Hematopoietic multipotent progenitor cell treated with erythropoietin and hydrocortisone succinate and interleukin-3 and kit ligand, for 8 days (in vitro differentiated cells): Measurements from ENCODE around the gene LFNG.

Experiments used
- DNase-seq: peaks from one replicate; pipeline ENCODE4 v3.0.0-alpha.2; 2015

LFNG gene

DNA sequence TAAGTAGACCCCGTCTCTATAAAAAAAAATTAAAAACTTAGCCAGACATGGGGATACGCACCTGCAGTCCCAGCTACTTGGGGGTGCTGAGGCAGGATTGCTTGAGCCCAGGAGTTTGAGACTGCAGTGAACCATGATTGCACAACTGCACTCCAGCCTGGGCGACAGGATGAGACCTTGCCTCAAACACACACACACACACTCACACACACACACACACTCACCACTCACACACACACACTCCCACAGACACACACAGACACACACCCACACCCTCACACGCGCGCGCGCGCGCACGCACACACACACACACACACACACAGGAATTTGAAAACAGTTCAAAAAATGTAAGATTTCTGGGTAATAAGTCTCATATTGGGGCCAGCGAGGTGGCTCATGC, 34.7 kb upstream of the LFNG start:
- no peak for DNase-seq

DNA sequence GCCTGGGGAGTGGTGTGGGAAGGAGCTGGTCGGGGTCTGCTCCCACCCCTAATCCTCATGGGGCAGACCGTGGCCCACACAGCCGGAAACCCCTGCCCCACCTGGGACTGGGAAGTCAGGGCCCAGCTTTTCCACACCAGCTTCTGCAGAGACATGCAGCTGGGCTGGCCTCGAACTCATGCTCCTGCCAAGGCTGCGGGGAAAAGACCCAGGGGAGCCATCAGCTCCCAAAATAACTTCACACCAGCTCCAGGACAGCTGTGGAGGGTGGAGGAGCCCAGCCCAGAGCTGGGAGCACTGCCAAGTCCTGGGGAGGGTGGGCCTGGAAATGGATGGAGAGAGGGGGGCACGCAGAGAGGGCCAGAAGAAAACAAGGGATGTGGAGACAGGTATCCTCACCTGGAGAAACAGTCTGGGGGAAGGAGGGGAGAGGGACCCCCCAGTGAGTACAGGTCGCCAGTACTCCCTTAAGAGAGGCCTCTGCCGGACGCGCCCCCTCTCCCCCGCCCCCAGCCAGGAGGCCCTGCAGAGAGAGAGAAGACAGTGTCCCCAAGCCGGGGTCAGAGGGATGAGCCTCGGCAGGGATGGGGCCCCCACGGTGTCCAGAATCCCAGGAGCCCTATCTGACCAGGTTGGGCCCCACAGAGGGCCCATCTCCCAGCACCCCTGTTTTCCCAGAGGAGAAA, 31.8 kb upstream of the LFNG start:
- DNase-seq = no peak

DNA sequence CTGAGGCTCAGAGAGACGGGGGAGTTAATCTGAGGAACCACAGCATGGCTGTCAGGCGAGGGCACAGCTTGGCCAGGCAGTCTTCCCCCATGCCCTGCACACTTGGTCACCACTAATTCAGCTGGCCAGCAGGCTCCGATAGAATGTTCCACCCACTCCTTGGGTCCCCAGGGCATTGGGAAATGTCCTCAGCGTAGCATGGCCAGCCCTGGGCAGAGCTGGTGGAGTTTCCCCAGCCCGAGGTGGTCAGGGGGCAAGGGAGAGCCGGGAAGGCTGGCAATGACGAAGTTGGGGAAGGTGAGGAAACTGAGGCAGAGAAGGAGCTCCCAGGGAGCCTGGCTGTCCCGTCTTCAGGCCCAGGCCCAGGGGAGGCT, 31.3 kb upstream of the LFNG start:
- DNase-seq = no peak

DNA sequence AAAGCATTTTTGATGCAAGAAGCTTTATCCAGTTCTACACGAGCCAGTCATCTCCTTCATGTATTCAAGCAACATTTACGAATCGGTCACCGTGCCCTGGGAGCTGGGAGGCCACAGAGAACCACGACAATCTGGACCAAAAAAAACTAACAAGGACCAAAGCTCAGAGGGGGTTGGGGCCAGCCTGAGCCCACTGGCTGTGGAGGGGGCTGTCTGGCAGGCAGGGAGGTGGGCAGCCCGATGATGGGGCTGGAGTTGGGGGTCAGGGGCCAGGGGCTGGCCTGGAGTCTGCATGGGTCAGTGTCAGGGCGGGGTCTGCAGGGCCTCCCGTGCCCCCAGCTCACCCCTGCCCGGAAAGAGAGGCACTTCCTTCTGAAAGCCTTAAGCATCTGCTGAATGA, 30.9 kb upstream of the LFNG start:
- no peak for DNase-seq

DNA sequence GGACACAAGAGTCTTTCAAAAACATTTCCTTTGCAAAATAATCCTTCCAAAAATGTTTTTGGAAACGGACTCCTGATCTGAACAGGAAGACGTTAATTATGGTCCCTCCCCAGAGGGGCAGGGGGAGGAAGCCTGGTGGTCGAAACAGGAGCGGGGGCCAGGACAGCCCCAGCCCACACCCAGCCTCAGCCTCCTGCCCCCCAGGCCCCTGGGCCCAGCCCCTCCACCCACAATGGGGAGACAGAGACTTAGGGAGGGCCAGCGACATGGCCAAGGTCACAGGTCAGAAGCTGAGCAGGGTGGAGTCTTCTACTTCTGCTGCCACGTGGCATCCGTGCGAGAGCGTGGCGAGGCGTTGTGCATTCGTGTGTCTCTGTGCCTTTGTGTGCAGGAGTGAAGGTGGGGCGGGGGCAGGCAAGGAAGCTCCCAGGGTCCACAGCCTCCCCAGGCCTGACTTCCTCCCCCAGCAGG, 29.4 kb upstream of the LFNG start:
- DNase-seq = no peak

DNA sequence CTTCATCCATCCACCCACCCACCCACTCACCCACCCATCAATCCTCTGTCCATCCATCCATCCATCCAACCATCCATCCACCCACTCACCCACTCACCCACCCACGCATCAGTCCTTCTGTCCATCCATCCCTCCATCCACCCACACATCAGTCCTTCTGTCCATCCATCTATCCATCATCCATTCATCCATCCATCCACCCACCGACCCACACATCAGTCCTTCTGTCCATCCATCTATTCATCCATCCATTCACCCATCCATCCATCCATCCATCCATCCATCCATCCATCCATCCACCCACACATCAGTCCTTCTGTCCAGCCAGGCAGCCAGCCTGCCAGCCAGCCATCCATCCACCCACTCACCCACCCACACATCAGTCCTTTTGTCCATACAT, 27.5 kb upstream of the LFNG start:
- no peak for DNase-seq

DNA sequence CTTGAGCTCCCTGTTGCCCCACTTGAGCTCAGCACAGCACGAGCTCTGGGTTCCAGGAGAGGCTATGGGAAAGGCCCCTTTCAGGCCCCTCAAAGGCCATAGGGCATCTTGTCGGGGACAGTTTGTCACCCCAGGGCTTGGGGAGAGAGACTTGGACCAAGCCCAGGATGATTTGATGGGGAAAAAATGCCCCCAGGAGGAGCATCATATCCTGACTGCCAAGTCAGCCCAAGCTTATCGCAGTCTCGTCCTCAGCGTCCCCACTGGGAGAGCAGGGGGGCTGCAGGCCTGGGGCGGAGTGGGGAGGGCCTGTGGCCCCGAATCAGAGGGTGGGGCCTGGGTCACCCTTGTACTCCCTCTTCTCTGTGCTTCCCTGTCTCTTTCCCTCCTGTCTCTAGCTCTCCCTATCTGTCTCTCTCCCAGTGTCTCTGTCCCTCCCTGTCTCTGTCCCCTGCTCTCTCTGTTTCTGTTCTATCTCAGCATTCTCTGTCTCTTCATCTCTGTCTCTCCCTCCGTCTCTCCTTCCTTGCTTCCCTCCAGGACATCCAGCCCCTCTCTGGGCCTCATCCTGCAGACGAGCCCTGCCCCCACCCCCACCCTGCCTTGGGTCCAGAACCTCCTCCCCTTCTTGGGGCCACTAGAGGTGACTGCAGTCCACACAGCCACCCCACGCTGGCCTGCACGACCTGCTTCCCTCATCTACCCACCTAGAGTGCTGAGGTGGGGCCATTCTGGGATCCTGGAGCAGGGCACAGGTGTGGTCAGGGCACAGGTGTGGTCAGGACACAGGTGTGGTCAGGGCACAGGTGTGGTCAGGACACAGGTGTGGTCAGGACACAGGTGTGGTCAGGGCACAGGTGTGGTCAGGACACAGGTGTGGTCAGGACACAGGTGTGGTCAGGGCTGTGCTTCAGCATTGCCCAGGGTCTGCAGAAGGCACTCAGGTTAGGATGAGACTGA, 26.1 kb upstream of the LFNG start:
- DNase-seq = no peak

DNA sequence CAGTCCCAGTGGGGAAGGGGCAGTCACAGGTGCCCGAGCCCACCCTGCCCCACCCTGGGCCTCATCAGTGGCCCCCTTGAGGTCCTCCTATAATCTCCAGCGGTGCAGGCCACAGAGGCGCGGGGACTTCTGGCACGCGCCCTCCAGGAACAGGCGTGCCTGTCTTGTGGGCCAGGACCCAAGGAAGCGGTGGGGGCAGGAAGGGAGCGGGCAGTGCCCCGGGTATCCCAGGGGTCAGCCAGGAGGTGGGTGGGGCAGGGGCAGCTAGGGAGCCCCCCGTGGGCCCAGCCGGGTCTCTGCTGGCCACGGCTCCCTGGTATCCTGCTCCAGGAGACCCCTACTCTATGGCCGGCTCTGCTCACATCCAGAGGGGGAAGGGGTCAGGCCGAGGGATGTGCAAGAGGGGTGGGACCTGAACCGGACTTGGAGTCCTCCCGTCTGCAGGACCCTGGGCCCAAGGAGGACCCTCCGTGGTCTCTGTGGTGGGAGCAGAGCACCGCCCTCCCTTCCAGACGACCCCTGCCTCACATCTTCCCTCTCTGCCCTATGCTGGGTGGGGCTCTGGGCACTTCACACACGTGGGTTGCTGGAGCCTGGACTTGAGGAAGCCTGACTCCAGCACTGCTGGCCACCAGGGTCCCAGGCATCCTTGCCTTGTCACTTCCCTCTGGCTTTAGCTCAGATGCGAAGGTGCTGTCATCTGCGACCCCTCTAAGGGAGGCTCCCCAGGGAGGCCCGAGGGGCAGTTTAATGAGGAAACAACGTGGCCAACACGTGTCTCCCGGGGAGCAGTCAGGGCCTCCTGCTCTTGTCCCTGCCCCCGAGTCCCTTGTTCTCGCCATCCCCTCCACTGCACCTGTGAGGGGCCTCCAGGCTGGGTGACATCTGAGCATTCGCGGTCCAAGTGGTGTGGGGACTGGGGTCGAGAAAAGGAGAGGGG, 25.1 kb upstream of the LFNG start:
- DNase-seq = no peak

DNA sequence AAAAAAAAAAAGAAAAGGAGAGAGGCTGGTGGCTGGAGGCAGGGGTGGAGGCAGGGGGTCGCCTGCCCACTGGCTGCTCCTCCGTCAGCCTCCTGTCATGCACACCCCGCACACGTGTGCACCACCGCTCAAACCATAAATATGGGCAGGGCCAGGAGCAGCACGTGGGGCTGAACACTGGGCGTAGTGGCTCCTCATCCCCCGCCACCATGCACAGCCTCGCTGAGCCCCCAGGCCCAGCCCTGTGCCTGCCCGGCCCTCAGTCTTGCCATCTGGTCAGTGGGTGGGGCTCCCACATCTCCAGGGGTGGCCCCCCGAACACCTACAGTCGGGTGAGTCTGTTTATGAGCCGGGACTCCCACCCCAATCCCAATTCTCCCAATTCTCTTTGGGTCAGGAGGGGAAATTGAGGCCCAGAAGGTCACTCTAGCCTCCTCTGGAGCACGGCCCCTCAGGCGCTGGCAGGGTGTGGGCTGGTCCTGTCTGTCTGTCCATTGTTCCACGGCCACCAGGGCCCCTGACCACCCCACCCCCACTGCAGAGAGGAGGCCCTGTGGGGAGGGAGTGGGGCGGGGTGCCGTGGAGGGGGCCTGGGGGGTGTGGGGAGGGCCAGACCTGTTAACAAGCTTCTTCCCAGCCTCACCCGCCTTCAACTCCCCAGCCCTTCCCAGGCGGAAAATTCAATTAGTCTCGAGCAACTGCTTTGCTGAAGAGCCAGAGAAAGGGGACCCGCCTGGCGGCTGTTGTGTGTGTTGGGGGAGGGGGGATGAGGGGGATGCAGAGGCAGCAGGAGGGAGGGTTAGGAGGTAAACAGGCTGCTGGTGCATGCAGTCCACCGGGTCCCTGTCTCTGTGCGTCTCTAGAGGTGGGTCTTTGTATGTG, 23.9 kb upstream of the LFNG start:
- no peak for DNase-seq

DNA sequence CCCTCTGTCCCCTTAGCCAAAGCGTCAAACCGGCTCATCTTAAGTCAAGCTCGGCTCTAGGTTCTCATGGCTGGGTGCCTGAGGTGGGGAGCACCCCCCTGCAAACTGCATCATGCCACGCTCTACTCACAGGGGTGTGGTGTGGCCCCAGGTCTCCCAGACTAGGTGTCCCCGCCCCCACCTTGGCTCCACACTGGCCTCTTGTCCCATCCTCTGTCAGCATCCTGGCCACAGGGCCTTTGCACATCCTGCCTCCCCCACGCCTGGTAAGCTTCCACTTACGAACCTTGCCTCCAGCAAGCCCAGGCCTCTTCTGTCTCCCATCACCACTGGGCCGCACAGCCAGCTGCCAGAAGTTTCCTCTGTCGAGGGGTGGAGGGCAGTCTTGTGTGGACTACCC, 23.2 kb upstream of the LFNG start:
- no peak for DNase-seq

DNA sequence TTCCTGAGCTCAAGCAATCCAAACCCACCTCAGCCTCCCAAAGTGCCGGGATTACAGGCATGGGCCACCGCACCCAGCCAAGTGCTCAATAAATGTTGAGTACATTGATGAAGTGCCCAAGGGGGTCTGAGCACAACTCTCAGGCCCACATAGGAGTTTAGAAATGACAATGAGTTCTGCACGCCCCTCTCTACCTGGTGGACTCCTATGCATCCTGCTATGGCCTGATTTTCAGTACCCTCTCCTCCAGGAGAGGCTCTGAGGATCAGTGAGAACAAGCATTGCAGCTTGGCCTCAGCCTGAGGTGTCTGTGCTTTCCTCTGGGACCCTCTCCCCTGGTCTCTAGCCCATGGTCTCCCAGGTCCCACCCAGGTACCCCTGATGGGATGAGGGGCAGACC, 22.5 kb upstream of the LFNG start:
- no peak for DNase-seq

DNA sequence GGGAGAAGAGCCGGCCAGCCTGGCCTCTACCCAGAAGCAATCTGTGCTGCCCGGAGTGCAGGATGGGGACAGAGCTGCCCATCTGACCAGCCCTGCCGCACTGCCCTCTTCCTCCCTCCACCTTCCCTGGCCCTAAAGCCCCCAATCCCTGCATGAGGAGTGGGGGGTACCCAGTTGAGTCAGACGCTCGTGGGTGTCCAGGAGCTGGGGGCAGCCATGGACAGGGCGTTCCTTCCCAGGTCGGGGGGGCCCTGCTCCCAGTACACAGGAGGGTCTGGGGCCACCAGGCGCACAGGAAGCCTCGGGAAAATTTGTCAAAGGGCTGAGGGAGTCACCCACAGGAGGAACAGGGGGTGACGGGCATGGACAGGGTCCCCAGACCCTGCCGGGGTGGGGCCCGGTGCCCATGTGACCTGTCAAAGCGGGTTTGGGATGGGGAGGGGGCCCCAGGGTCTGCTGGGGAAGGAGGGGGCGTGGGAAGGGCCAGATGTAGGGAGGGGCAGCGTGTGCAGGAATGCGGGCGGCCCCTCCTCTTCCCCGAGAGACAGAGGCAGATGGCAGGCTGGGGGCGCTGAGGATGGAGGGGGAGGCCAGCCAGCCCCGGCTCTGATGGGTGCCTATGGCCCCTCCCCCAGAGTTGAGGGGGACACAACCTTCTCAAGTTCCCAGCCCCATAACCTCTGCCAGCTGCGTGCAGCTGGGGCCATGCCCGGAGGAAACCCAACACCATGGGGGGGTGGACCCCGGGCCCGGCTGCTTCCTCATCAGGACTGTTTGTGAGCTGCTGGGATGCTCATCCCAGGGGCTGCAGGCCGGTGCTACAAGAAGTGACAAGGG, 21.9 kb upstream of the LFNG start:
- DNase-seq = no peak

DNA sequence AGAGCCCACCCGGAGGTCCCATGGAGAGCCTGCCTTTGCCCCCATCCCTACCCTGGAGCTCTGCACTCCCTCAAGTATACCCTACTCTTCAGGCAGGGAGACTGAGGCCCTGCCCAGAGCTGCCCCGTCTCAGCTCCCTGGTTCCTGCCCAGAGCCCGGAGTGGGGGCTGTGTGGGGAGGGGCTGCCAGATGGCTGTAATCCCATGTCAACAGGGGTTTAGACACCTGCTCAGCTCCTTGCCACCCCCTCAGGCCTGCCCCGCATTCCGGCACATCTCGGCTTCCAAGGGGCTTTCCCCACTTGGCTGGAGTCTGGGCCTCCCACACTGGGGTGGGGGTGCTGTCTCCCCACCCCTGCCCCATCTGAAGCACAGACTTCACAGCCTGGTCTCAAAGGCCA, 20.9 kb upstream of the LFNG start:
- no peak for DNase-seq

DNA sequence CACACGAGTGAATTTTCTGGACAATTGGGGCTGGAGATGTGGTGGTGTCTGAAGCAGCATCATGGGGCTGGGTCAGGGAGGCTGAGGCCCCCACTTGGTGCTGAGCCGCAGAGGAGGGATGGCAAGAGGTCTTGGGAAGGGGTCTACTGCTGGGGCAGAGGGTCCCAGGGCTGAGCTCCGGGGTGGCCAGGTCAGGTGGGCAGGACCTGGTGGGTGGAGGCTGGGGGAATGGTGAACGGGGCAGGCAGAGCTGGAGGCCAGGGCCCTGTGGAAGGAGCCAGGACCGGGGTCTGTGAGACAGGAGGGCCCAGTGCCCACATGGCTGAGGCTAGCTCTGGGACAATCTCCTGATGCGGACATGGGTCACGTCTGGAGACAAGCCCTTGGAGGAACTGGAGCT, 20.4 kb upstream of the LFNG start:
- DNase-seq = no peak

DNA sequence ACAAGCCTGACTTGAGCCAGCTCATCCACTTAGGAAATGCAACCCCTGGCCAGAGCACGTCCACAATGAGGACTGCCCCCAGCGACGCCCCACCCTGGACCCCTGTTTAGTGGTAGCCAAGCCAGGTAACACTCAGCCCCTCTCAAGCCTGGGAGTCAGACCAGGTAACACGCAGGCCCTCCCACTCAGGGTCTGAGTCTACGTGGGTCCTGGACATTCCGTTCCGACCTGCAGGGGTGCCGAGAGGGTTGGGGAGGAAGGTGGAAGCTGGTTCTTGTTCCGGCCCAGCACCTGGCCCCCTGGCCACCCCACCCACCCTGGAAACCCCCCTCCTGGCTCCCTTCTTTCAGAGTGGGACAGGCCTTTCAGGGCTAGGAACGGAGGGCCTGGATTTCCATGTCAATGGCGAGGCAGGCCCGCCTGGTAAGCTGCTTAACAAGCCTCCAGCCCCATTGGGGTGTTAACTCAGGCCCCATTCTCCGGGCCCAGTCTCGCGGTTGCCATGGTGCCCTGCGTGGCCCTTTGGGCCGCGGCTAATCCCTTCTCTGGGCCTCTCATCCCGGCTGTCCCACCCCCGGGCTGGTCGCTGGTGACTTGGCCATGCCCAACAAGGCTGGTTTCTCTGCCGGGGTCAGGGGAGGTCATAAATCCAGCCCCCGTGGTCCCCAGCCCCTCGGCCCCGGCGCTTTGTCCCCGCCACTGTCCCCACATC, 19.7 kb upstream of the LFNG start:
- DNase-seq = no peak

DNA sequence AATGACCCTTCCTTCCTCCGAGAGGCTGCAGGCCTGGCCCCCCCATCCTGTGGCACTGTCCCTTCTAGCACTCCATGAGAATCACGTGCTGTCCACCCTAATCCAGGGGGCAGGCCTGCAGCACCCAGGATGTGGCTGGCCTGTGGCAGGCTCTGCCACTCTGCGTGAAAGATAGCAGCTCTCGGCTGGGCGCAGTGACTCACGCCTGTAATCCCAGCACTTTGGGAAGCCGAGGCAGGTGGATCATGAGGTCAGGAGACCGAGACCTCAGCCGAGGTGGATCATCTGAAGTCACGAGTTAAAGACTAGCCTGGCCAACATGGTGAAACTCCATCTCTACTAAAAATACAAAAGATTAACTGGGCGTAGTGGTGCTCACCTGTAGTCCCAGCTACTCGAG, 18.9 kb upstream of the LFNG start:
- DNase-seq = no peak

DNA sequence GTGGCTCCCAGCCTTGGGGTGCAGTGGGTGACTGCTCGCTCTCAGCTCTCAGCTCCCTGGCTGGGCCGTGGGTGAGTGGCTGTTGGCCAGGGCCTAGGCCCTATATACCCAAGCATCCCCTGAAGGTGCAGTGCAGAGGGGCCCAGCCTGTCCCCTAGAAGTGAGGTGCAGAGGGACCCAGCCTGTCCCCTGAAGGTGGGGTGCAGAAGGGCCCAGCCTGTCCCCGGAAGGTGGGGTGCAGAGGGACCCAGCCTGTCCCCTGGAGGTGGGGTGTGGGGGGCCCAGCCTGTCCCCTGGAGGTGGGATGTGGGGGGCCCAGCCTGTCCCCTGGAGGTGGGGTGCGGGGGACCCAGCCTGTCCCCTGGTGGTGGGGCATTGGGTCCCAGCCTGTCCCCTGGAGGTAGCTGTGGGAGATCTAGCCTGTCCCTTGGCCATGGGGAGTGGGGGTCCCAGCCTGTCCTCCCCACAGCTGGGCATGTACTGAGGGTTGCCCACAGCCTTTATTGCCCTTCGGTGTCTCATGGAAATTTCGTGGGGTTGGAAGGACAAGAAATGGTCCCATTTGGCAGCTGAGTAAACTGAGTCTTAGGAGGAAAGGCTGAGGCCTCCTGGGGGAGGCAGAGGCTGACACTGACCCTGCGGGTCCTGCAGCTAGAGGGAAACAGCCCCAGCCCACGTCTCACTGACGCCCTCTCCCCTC, 17.5 kb upstream of the LFNG start:
- DNase-seq = no peak

DNA sequence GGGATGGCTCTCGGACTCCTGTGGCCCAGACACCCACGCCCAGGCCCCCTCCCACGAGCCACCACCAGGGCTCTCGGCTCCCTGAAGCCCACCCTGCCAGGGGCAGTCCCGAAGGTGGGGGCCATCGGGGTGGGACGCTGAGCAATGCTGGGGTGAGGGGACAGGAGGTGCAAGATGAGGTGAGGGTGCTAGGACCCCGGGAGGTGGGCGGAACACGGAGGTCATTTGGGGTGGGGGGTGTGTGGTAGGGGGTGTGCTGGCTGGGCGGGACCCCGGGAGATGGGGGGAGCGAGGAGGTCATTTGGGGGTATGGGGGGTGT, 17.0 kb upstream of the LFNG start:
- no peak for DNase-seq

DNA sequence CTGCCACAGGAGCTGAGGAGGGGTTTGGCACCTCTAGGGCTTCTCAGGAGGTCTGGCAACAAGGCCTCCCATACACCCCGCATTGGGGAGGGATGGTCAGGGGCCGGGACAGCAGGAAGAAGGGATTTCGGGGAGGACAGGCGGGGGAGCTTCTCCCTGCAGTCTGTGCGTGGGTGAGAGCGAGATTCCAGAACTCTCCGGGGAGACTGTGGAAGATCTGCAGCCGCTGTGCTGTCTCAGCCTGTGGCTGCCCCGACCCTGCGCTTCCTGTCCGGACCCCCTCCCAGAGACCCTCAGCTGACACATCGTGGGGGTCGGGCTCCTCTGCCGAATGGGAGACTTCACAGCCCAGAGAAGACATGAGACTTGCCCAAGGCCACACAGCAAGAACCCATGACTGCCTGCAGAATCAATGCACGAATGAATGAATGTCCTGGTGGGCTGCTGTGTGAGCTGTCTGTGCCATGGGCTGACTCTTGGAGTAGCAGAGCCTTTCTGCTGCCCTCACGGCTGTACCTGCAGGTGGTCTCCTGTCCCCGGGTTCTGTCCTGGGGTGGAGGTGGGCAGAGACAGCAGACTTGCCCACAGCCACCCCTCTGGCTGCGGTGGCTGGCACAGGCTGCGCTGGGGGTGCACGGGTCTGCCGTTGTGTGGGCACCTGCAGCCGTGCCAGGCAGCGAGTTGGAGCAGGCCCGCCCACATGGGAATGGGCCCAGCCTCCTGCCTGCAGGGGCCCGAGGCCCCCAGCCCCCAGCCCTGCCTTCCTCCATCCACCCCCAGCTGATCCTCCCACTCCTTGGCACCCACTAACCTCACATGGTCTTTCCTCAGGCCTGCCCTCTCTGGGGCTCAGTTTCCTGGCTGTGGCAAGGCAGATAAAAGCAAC, 16.3 kb upstream of the LFNG start:
- DNase-seq = no peak
